A549 (cell line): ENCODE data around the gene UAP1. TPM values are rescaled to one million over a fixed set of nuclear protein-coding genes. Genes with fewer than 3 reads are reported as not detected.

Experiments
- ATAC-seq, 2 experiments: fragments of 200-7000 bp in 1 of 2; fragments of >200 bp in 1 of 2; cut with Nextera tagmentation in 1 of 2; cut with Tn5 transposase in 1 of 2; 3 replicates each; pipeline versions ENCODE4 v1.8.0 to v1.9.1; 2018 to 2020; ENCODE audit warnings: mild to moderate bottlenecking in 1 of 2, moderate library complexity in 1 of 2
- CTCF ChIA-PET: fragments of 300-600 bp; sonication (Branson Sonifier 250); formaldehyde crosslinking; extraction: SDS; loops from one replicate; lab custom pipeline; 2021; ENCODE audit warnings: antibody characterized with exemption, inconsistent platforms; lab: Yijun Ruan, JAX
- POLR2A ChIA-PET: fragments of 350-600 bp; formaldehyde crosslinking; extraction: SDS; loops from one replicate; lab custom pipeline; 2021; ENCODE audit warnings: antibody characterized with exemption, inconsistent platforms; lab: Yijun Ruan, JAX
- DNase-seq, 2 experiments: peaks; one replicate each; pipeline versions ENCODE4 v3.0.0 to v3.0.0-alpha.2; 2011 to 2016; ENCODE audit warnings: low read depth in 1 of 2, low spot score in 1 of 2
- FAIRE-seq: peaks from 2 replicates; lab custom pipeline; 2011; peaks lifted over from hg19 to GRCh38; lab: Jason Lieb, UNC
- H3K27ac ChIP-seq, 2 experiments: fragments of >200 bp; sonication (Bioruptor Twin); formaldehyde crosslinking; 3 replicates each; pipeline ENCODE4 v1.5.1; 2016 to 2017
- H3K4me1 ChIP-seq: fragments of >200 bp; sonication (Bioruptor Twin); formaldehyde crosslinking; 3 replicates; pipeline ENCODE4 v1.6.1; 2016
- H3K4me2 ChIP-seq: fragments of >200 bp; sonication (Bioruptor Twin); formaldehyde crosslinking; 3 replicates; pipeline ENCODE4 v1.6.1; 2016
- H3K4me3 ChIP-seq: fragments of >200 bp; sonication (Bioruptor Twin); formaldehyde crosslinking; 3 replicates; pipeline ENCODE4 v1.5.1; 2016
- H3K9me3 ChIP-seq: fragments of >200 bp; sonication (Bioruptor Twin); formaldehyde crosslinking; 3 replicates; pipeline ENCODE4 v1.6.1; 2016
- BCL3 ChIP-seq: fragments of >200 bp; sonication (Bioruptor Twin); formaldehyde crosslinking; IDR thresholded peaks from 3 replicates; pipeline ENCODE4 v1.6.1; 2016
- BHLHE40 ChIP-seq: IDR thresholded peaks from 2 replicates; pipeline ENCODE4 v1.6.1; 2012; ENCODE audit warnings: low read depth, low read length, inconsistent platforms
- CHD4 ChIP-seq: fragments of 200-600 bp; sonication (generic); IDR thresholded peaks from 2 replicates; pipeline ENCODE4 v1.6.1; 2016; ENCODE audit warnings: antibody characterized with exemption, mild to moderate bottlenecking, borderline replicate concordance
- CTCF ChIP-seq: fragments of >200 bp; sonication (Bioruptor Twin); formaldehyde crosslinking; IDR thresholded peaks from 3 replicates; pipeline ENCODE4 v1.5.1; 2016
- E2F6 ChIP-seq: IDR thresholded peaks from 2 replicates; pipeline ENCODE4 v1.6.1; 2012; ENCODE audit warnings: low read depth, borderline replicate concordance
- ELK1 ChIP-seq: fragments of 150-350 bp; IDR thresholded peaks from 2 replicates; pipeline ENCODE4 v1.6.1; 2014; ENCODE audit warnings: low read depth, mild to moderate bottlenecking, low read length
- FOSB ChIP-seq: fragments of 250-450 bp; sonication (Bioruptor Pico); IDR thresholded peaks from 2 replicates; pipeline ENCODE4 v1.5.0; 2020; ENCODE audit warnings: mild to moderate bottlenecking, moderate library complexity
- FOSL2 ChIP-seq, 2 experiments: fragments of 450-650 bp in 1 of 2; fragments of >200 bp in 1 of 2; sonication (Bioruptor Twin) in 1 of 2; formaldehyde crosslinking; IDR thresholded peaks; 2 replicates each; pipeline versions ENCODE4 v1.5.0 to v1.6.1; 2016 to 2020; ENCODE audit warnings: mild to moderate bottlenecking in 1 of 2, moderate library complexity in 1 of 2
- GATA3 ChIP-seq: IDR thresholded peaks from 2 replicates; pipeline ENCODE4 v1.6.1; 2012; ENCODE audit warnings: borderline replicate concordance
- HOXA7 ChIP-seq: fragments of 250-450 bp; sonication (Bioruptor Pico); IDR thresholded peaks from 2 replicates; pipeline ENCODE4 v1.5.0; 2020; ENCODE audit warnings: mild to moderate bottlenecking, moderate library complexity
- KDM1A ChIP-seq: fragments of 200-600 bp; sonication (generic); IDR thresholded peaks from 2 replicates; pipeline ENCODE4 v1.6.1; 2016; ENCODE audit warnings: low read depth, mild to moderate bottlenecking
- MAFK ChIP-seq: fragments of 450-650 bp; IDR thresholded peaks from 2 replicates; pipeline ENCODE4 v1.6.1; 2014; ENCODE audit not compliant: partially characterized antibody
- MAZ ChIP-seq: fragments of 150-350 bp; IDR thresholded peaks from 2 replicates; pipeline ENCODE4 v1.6.1; 2014; ENCODE audit warnings: antibody characterized with exemption, low read depth, low read length, borderline replicate concordance
- PHF8 ChIP-seq: fragments of 200-600 bp; sonication (generic); IDR thresholded peaks from 2 replicates; pipeline ENCODE4 v1.6.1; 2016; ENCODE audit warnings: low read depth, mild to moderate bottlenecking, antibody characterized with exemption, moderate library complexity, borderline replicate concordance
- POLR2A ChIP-seq: IDR thresholded peaks from 2 replicates; pipeline ENCODE4 v1.6.1; 2012; ENCODE audit warnings: mild to moderate bottlenecking, low read length
- POLR2AphosphoS2 ChIP-seq: conservative IDR thresholded peaks from 2 replicates; pipeline ENCODE4 v1.6.1; 2012; ENCODE audit warnings: low read length, improper control_type of control experiment, inconsistent platforms
- RARB ChIP-seq: fragments of 250-450 bp; sonication (Bioruptor Pico); IDR thresholded peaks from 2 replicates; pipeline ENCODE4 v1.8.0; 2021; ENCODE audit warnings: mild to moderate bottlenecking, moderate library complexity
- RCOR1 ChIP-seq: fragments of 150-350 bp; IDR thresholded peaks from 2 replicates; pipeline ENCODE4 v1.6.1; 2014; ENCODE audit warnings: antibody characterized with exemption, low read length, low read depth
- REST ChIP-seq: fragments of 200-600 bp; sonication (generic); IDR thresholded peaks from 2 replicates; pipeline ENCODE4 v1.6.1; 2016; ENCODE audit warnings: antibody characterized with exemption, mild to moderate bottlenecking, moderate library complexity
- SREBF2 ChIP-seq: fragments of 450-650 bp; IDR thresholded peaks from 2 replicates; pipeline ENCODE4 v1.6.1; 2014; ENCODE audit warnings: mild to moderate bottlenecking, moderate library complexity
- TFCP2L1 ChIP-seq: fragments of 250-450 bp; sonication (Bioruptor Pico); IDR thresholded peaks from 2 replicates; pipeline ENCODE4 v1.5.0; 2021; ENCODE audit warnings: mild to moderate bottlenecking
- TP53 ChIP-seq: fragments of 250-450 bp; sonication (Bioruptor Pico); IDR thresholded peaks from 2 replicates; pipeline ENCODE4 v1.5.0; 2021; ENCODE audit warnings: mild to moderate bottlenecking, moderate library complexity
- ZNF302 ChIP-seq: fragments of 250-450 bp; sonication (Bioruptor Pico); IDR thresholded peaks from 2 replicates; pipeline ENCODE4 v1.9.0; 2021; ENCODE audit warnings: inconsistent platforms, mild to moderate bottlenecking, moderate library complexity
- WGBS: methylation state at CpG from one replicate; pipeline ENCODE4 v1.1.6; 2017; ENCODE audit errors: missing lambda C conversion rate; 5-methylcytosine and 5-hydroxymethylcytosine counted together
- polyA plus RNA-seq, 4 experiments: library from polyadenylated mRNA; depleted of rRNA in 3 of 4; stranded (reverse); fragments of >200 nt; fragmentation: RNase III in 1 of 4; extraction: RNeasy Plus Mini Kit Qiagen cat#74134 plus additional on column Dnase treatment in 1 of 4; gene quantifications; 2 replicates in 3 of 4; 3 replicates in 1 of 4; pipeline ENCODE4 v1.2.3, GENCODE V29; 2011 to 2017

The UAP1 gene
- polyA plus RNA-seq, 2 of the 4 experiments (the other 2 are of a cell fraction) = 19.8 to 25.3 TPM

- no peak overlapping the region for H3K4me3 ChIP-seq
- H3K4me1 ChIP-seq = no peaks in the 10 kb centered on the region
- CTCF ChIA-PET = interaction anchor here (0.6 to 4.6 kb wide), 2 partner anchors 16 to 349 kb away, joined by 3 to 23 read pairs; no protein-coding TSS in a partner anchor
- no peak overlapping the region for H3K4me2 ChIP-seq
- DNase-seq = no peak
- FAIRE-seq = no peak
- POLR2A ChIA-PET = no interaction called here
- 54% methylated on average over 2 of the region's 2 CpGs for WGBS
- TF ChIP-seq TP53 (no peak), SREBF2 (no peak), CTCF (no peak), RARB (CRISPR knock-in tag) (no peak), POLR2AphosphoS2 (no peak), KDM1A (no peak), FOSB (no peak)
- no peak overlapping the region for H3K27ac ChIP-seq
- no peaks in the 10 kb centered on the region for H3K9me3 ChIP-seq
- no peak for ATAC-seq
These were observed 68.1 kb downstream of the UAP1 start for GRCh38 chr1:162629651-162630050.

- Histone ChIP-seq H3K4me2 (no peak overlapping the region), H3K27ac (no peak overlapping the region), H3K9me3 (no peaks in the 10 kb centered on the region), H3K4me3 (no peak overlapping the region), H3K4me1 (no peaks in the 10 kb centered on the region)
- FAIRE-seq (no peak), DNase-seq (no peak), ATAC-seq (no peak)
- ChIA-PET CTCF (interaction anchor here (0.7 to 4.6 kb wide), 5 partner anchors 10 to 169 kb away, joined by 4 to 23 read pairs (median 5); no protein-coding TSS in a partner anchor), POLR2A (interaction anchor here (0.6 kb wide), 1 partner anchor 42 kb away, joined by 4 read pairs; no protein-coding TSS in a partner anchor)
- WGBS = 55% methylated on average over 10 of the region's 10 CpGs
- TF ChIP-seq GATA3 (no peak), POLR2A (no peak), MAFK (no peak), HOXA7 (CRISPR knock-in tag) (no peak), MAZ (no peak), BHLHE40 (no peak), PHF8 (no peak), E2F6 (no peak), KDM1A (no peak), CHD4 (no peak), TFCP2L1 (CRISPR knock-in tag) (no peak), RCOR1 (no peak), TP53 (no peak), ZNF302 (no peak), ELK1 (no peak)
These were observed 70.1 kb downstream of the UAP1 start for GRCh38 chr1:162631546-162632191.

- FAIRE-seq = no peak
- no peak for TF ChIP-seq FOSL2 (IDR thresholded peaks at IDR 0.05)
- TF ChIP-seq FOSL2 (CRISPR knock-in tag; IDR thresholded peaks at IDR 0.05) = no peak
- TF ChIP-seq BCL3 = no peak
- TF ChIP-seq REST = no peak
These were observed 70.7 kb downstream of the UAP1 start, which contains the start of gene DDR2 for GRCh38 chr1:162632217-162632666. Gene DDR2, plus strand, starts transcription at chr1:162632464. Its CDS starts 86,600 bp downstream, at chr1:162719064.

More at GRCh38 chr1:162632217-162632666, 70.7 kb downstream of the UAP1 start, which contains the start of gene DDR2:
- no peak for DNase-seq
- CTCF ChIA-PET = interaction anchor here (1.8 to 4.6 kb wide), 2 partner anchors 9 to 19 kb away, joined by 5 to 23 read pairs; no protein-coding TSS in a partner anchor
- no peak within 1 kb of the TSS for H3K27ac ChIP-seq
- POLR2A ChIA-PET = no interaction called here
- WGBS = 78% methylated on average over 4 of the region's 4 CpGs
- no peaks in the 10 kb centered on the region for H3K9me3 ChIP-seq
- ATAC-seq = no peak
- no peaks in the 10 kb centered on the region for H3K4me1 ChIP-seq
- no peak within 1 kb of the TSS for H3K4me2 ChIP-seq
- H3K4me3 ChIP-seq = no peak within 1 kb of the TSS
